ENCODE measurements around the gene YPEL1. TPM values are rescaled to one million over a fixed set of nuclear protein-coding genes. Genes with fewer than 3 reads are reported as not detected.
"Not testable (repeated sequence)": the region's sequence is repeated elsewhere in the genome, so short reads cannot be mapped to it uniquely, and the experiment has no call there.

The YPEL1 gene
- total RNA-seq, 1 donor from 2014 or later, result 6.0 TPM

DNA sequence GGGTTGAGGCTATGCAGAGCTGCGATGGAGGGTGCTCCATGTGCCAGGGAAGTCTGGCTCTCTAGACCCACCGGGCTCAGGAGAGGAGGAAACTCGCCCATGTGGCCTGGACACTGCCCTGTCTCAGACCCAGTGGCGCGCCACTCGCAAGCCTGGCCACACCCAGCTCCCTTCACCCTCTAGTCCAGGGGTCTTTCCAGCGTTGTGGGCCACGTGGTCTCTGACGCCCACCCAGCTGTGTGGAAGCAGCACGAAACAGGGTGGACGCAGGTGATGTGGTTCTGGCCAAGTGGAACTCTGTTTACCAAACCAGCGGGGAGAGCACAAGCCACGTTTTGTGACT lies 41.6 kb downstream of the YPEL1 start:
- Mint-ChIP-seq H3K36me3 (ENCODE audit: low read depth) (peaks cover 18% of the 10 kb centered on the region), H3K4me1 (ENCODE audit: low read depth) (peaks cover 31% of the 10 kb centered on the region), H3K9me3 (ENCODE audit: low read depth) (no peaks in the 10 kb centered on the region), H3K27ac (ENCODE audit: unreplicated experiment) (no peak overlapping the region), H3K4me3 (ENCODE audit: unreplicated experiment) (no peak overlapping the region), H3K27me3 (ENCODE audit: low read depth) (no peaks in the 10 kb centered on the region)
- TF ChIP-seq, protein P1, sequence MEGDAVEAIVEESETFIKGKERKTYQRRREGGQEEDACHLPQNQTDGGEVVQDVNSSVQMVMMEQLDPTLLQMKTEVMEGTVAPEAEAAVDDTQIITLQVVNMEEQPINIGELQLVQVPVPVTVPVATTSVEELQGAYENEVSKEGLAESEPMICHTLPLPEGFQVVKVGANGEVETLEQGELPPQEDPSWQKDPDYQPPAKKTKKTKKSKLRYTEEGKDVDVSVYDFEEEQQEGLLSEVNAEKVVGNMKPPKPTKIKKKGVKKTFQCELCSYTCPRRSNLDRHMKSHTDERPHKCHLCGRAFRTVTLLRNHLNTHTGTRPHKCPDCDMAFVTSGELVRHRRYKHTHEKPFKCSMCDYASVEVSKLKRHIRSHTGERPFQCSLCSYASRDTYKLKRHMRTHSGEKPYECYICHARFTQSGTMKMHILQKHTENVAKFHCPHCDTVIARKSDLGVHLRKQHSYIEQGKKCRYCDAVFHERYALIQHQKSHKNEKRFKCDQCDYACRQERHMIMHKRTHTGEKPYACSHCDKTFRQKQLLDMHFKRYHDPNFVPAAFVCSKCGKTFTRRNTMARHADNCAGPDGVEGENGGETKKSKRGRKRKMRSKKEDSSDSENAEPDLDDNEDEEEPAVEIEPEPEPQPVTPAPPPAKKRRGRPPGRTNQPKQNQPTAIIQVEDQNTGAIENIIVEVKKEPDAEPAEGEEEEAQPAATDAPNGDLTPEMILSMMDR (IDR thresholded peaks at IDR 0.05), result no peak
- DNase-seq (ENCODE audit: low spot score), result no peak

DNA sequence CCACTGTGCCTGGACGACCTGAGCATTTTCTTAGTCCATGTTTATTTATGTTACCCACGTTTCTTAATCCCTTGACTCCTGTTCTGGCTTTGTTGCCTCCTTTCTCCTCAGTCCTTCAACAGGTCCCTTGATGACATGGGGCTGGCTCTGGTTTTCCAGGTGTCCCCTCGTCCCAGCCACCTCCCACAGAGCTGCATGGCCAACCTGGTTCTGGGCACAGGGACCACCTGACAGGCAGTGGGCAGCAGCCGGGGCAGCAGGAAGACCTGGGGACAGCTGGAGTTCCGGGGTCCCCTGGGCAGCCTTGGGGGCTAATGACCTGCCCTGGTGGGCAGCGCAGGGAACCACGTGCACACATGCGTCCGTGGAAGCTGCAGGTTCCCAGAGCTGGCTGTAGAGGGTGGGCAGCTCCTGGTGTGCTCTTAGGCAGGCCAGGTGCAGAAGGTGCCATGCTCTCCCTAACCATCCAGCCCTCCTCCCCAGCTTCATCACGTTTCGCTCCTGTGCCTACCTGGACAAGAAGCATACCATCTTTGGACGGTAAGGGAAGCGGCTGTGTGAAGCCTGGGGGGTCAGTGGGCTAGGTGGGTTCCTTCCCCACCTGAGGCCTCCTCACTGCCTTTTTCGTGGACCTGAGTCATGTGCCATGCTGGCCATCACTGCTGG lies 42.1 kb downstream of the YPEL1 start:
- H3K36me3 Mint-ChIP-seq (ENCODE audit: low read depth), result peaks cover 18% of the 10 kb centered on the region
- TF ChIP-seq, protein P1 (IDR thresholded peaks at IDR 0.05), result no peak

DNA sequence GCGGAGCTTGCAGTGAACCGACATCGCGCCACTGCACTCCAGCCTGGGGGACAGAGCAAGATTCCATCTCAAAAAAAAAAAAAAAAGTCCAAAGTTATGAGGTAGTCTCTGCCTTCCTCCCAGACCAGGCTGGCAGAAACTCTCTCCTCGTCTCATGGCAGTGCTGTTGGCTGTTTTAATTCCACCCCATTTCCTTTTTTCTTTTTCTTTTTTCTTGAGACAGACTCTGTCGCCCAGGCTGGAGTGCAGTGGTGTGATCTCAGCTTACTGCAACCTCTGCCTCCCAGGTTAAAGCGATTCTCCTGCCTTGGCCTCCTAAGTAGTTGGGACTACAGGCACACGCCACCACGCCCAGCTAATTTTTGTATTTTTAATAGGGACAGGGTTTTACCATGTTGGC lies 42.7 kb downstream of the YPEL1 start:
- peaks cover 20% of the 10 kb centered on the region for H3K4me1 Mint-ChIP-seq (ENCODE audit: low read depth)
- not testable (repeated sequence) for H3K9me3 Mint-ChIP-seq (ENCODE audit: low read depth); H3K27ac Mint-ChIP-seq (ENCODE audit: unreplicated experiment)

More for the DNA sequence above, 42.1 kb downstream of the YPEL1 start:
- H3K9me3 Mint-ChIP-seq (ENCODE audit: low read depth), result no peaks in the 10 kb centered on the region
- H3K27ac Mint-ChIP-seq (ENCODE audit: unreplicated experiment), result no peak overlapping the region
- no peak overlapping the region for H3K4me3 Mint-ChIP-seq (ENCODE audit: unreplicated experiment)
- H3K27me3 Mint-ChIP-seq (ENCODE audit: low read depth), result no peaks in the 10 kb centered on the region
- DNase-seq (ENCODE audit: low spot score), result no peak
- H3K4me1 Mint-ChIP-seq (ENCODE audit: low read depth), result peaks cover 26% of the 10 kb centered on the region

DNA sequence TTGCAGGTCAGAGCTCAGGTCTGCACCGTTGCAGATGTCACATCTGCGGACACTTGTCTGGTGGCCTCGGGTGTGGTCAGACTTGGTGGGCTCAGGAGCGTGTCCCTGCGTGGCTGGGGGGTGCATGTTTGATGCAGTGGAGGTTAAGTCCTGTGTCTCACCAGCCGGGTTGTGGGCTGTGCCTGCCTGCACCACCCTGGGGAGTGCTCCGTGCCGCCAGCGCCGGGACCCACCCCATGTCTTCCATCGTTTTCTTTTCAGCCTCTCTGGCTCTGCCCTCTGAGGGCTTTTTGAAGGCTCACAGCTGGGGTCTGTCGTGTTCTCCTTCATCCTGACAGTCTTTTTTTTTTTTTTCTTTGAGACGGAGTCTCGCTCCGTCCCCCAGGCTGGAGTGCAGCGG lies 43.8 kb downstream of the YPEL1 start:
- TF ChIP-seq, protein P1 (IDR thresholded peaks at IDR 0.05), result no peak
- Mint-ChIP-seq H3K27ac (ENCODE audit: unreplicated experiment) (no peak overlapping the region), H3K4me1 (ENCODE audit: low read depth) (peaks cover 9% of the 10 kb centered on the region), H3K4me3 (ENCODE audit: unreplicated experiment) (no peak overlapping the region), H3K9me3 (ENCODE audit: low read depth) (no peaks in the 10 kb centered on the region), H3K36me3 (ENCODE audit: low read depth) (peaks cover 18% of the 10 kb centered on the region), H3K27me3 (ENCODE audit: low read depth) (no peaks in the 10 kb centered on the region)
- DNase-seq (ENCODE audit: low spot score), result no peak

More for the DNA sequence above, 42.7 kb downstream of the YPEL1 start:
- H3K27me3 Mint-ChIP-seq (ENCODE audit: low read depth); H3K4me3 Mint-ChIP-seq (ENCODE audit: unreplicated experiment); DNase-seq (ENCODE audit: low spot score): not testable (repeated sequence)
- peaks cover 18% of the 10 kb centered on the region for H3K36me3 Mint-ChIP-seq (ENCODE audit: low read depth)

DNA sequence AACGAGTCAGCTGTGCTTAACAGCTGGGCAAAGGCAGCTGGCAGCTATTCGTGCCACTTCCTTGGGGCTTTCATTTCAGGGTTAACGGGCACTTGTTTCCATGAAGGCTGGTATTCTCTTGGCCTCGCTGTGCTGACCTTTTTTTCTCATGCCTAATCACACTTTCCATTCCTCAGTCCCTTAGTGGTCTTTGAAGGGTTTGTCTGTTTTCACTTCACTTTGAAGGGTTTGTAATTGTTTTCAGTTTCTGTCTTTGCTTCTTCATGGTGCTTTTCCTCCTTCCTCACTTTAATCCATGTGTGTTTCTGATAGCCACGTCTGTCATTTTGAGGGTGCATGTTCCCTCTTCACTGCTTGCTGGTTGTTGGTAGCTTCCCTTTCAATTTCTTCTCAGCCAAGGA lies 45.2 kb downstream of the YPEL1 start:
- TF ChIP-seq, protein P1 (IDR thresholded peaks at IDR 0.05), result no peak
- Mint-ChIP-seq H3K9me3 (ENCODE audit: low read depth) (no peaks in the 10 kb centered on the region), H3K27me3 (ENCODE audit: low read depth) (no peaks in the 10 kb centered on the region), H3K36me3 (ENCODE audit: low read depth) (peaks cover 18% of the 10 kb centered on the region), H3K27ac (ENCODE audit: unreplicated experiment) (no peak overlapping the region), H3K4me1 (ENCODE audit: low read depth) (peaks cover 4% of the 10 kb centered on the region), H3K4me3 (ENCODE audit: unreplicated experiment) (no peak overlapping the region)
- DNase-seq (ENCODE audit: low spot score), result no peak

Measured in chondrocyte (in vitro differentiated cells).